Left hindlimb (tissue), 1 donor: Measurements from ENCODE around the gene PADI2.
A peak's percentile ranks its signal among the peaks of the same experiment; 100 is the strongest.
"Not testable (repeated sequence)": the region's sequence is repeated elsewhere in the genome, so short reads cannot be mapped to it uniquely, and the experiment has no call there.

Experiments
- DNase-seq: peaks from one replicate; pipeline ENCODE4 v3.0.0-alpha.2; 2018

The PADI2 gene

GRCh38 chr1:17080085-17080759 lies 39.0 kb downstream of the PADI2 start:
- no peak for DNase-seq

GRCh38 chr1:17078991-17079868 lies 40.0 kb downstream of the PADI2 start:
- DNase-seq, result no peak

GRCh38 chr1:17075470-17076255 lies 43.6 kb downstream of the PADI2 start:
- no peak for DNase-seq

GRCh38 chr1:17071794-17072193 lies 47.5 kb downstream of the PADI2 start:
- DNase-seq, result no peak

- no peak for DNase-seq
Measured at GRCh38 chr1:17070163-17070525, 49.1 kb downstream of the PADI2 start.

- DNase-seq, result no peak
Measured at GRCh38 chr1:17069452-17070162, 49.6 kb downstream of the PADI2 start.

GRCh38 chr1:17068789-17069188 lies 50.5 kb downstream of the PADI2 start:
- no peak for DNase-seq

- DNase-seq, result no peak
Measured at GRCh38 chr1:17067465-17068240, 51.6 kb downstream of the PADI2 start.

GRCh38 chr1:17067069-17067426 lies 52.2 kb downstream of the PADI2 start:
- DNase-seq, result no peak

GRCh38 chr1:17066361-17067068 lies 52.7 kb downstream of the PADI2 start:
- DNase-seq, result no peak

- DNase-seq, result no peak
Measured at GRCh38 chr1:17065666-17066065, 53.6 kb downstream of the PADI2 start.

GRCh38 chr1:17062751-17063150 lies 56.5 kb downstream of the PADI2 start:
- not testable (repeated sequence) for DNase-seq

GRCh38 chr1:17061892-17062291 lies 57.4 kb downstream of the PADI2 start:
- no peak for DNase-seq

GRCh38 chr1:17061486-17061885 lies 57.8 kb downstream of the PADI2 start:
- DNase-seq, result no peak

GRCh38 chr1:17060306-17060749 lies 58.9 kb downstream of the PADI2 start:
- DNase-seq, result no peak

GRCh38 chr1:17059391-17060305 lies 59.6 kb downstream of the PADI2 start:
- DNase-seq, result peak; percentile 79

GRCh38 chr1:17056551-17056950 lies 62.7 kb downstream of the PADI2 start:
- no peak for DNase-seq

- no peak for DNase-seq
Measured at GRCh38 chr1:17055801-17056200, 63.5 kb downstream of the PADI2 start.

GRCh38 chr1:17053685-17054410 lies 65.4 kb downstream of the PADI2 start, which contains the start of gene SDHB:
Gene SDHB, minus strand, starts transcription at chr1:17054032. Its CDS starts 13 bp downstream, at chr1:17054019.
- peak; percentile 99 for DNase-seq
